ENCODE measurements around the gene ABCA8.

The ABCA8 gene

GRCh38 chr17:68942389-68942788, 12.8 kb downstream of the ABCA8 start:
- DNase-seq (ENCODE audit: low read depth in 2 of 2) = no peak

- DNase-seq (ENCODE audit: low read depth in 2 of 2) = no peak
These were observed 13.4 kb downstream of the ABCA8 start for GRCh38 chr17:68941761-68942160.

- no peak for DNase-seq (ENCODE audit: low read depth in 2 of 2)
These were observed 16.0 kb downstream of the ABCA8 start for GRCh38 chr17:68939195-68939594.

GRCh38 chr17:68937890-68938514, 17.2 kb downstream of the ABCA8 start:
- DNase-seq (ENCODE audit: low read depth in 2 of 2) = no peak

- DNase-seq (ENCODE audit: low read depth in 2 of 2) = no peak
These were observed 27.7 kb downstream of the ABCA8 start for GRCh38 chr17:68927516-68927915.

- no peak for DNase-seq (ENCODE audit: low read depth in 2 of 2)
These were observed 30.1 kb downstream of the ABCA8 start for GRCh38 chr17:68924793-68925720.

- DNase-seq (ENCODE audit: low read depth in 2 of 2) = no peak
These were observed 44.3 kb downstream of the ABCA8 start for GRCh38 chr17:68910789-68911431.

- DNase-seq (ENCODE audit: low read depth in 2 of 2) = no peak
These were observed 44.9 kb downstream of the ABCA8 start for GRCh38 chr17:68910251-68910705.

GRCh38 chr17:68909066-68909465, 46.1 kb downstream of the ABCA8 start:
- no peak for DNase-seq (ENCODE audit: low read depth in 2 of 2)

- no peak for DNase-seq (ENCODE audit: low read depth in 2 of 2)
These were observed 47.1 kb downstream of the ABCA8 start for GRCh38 chr17:68908045-68908444.

GRCh38 chr17:68906638-68907037, 48.6 kb downstream of the ABCA8 start:
- no peak for DNase-seq (ENCODE audit: low read depth in 2 of 2)

GRCh38 chr17:68903286-68903685, 51.9 kb downstream of the ABCA8 start:
- DNase-seq (ENCODE audit: low read depth in 2 of 2) = no peak

GRCh38 chr17:68897557-68897956, 57.6 kb downstream of the ABCA8 start:
- DNase-seq (ENCODE audit: low read depth in 2 of 2) = no peak

- no peak for DNase-seq (ENCODE audit: low read depth in 2 of 2)
These were observed 62.5 kb downstream of the ABCA8 start for GRCh38 chr17:68892658-68893057.

- DNase-seq (ENCODE audit: low read depth in 2 of 2) = no peak
These were observed 63.0 kb downstream of the ABCA8 start for GRCh38 chr17:68892193-68892592.

- no peak for DNase-seq (ENCODE audit: low read depth in 2 of 2)
These were observed 68.8 kb downstream of the ABCA8 start for GRCh38 chr17:68886401-68886800.

GRCh38 chr17:68884888-68885287, 70.3 kb downstream of the ABCA8 start:
- DNase-seq (ENCODE audit: low read depth in 2 of 2) = no peak

- no peak for DNase-seq (ENCODE audit: low read depth in 2 of 2)
These were observed 76.8 kb downstream of the ABCA8 start for GRCh38 chr17:68878226-68878885.

GRCh38 chr17:68871447-68871846, 83.7 kb downstream of the ABCA8 start:
- no peak for DNase-seq (ENCODE audit: low read depth in 2 of 2)

- no peak for DNase-seq (ENCODE audit: low read depth in 2 of 2)
These were observed 84.2 kb downstream of the ABCA8 start for GRCh38 chr17:68870976-68871375.

- no peak for DNase-seq (ENCODE audit: low read depth in 2 of 2)
These were observed 84.9 kb downstream of the ABCA8 start for GRCh38 chr17:68870161-68870826.
